Germinal center (tissue), 1 donor: Measurements from ENCODE around the gene GRB10.
"Not testable (repeated sequence)": the region's sequence is repeated elsewhere in the genome, so short reads cannot be mapped to it uniquely, and the experiment has no call there.

ENCODE experiments used
- DNase-seq: peaks from one replicate; pipeline ENCODE4 v3.0.0; 2012; ENCODE audit warnings: mixed read lengths, low spot score

The GRB10 gene

DNA sequence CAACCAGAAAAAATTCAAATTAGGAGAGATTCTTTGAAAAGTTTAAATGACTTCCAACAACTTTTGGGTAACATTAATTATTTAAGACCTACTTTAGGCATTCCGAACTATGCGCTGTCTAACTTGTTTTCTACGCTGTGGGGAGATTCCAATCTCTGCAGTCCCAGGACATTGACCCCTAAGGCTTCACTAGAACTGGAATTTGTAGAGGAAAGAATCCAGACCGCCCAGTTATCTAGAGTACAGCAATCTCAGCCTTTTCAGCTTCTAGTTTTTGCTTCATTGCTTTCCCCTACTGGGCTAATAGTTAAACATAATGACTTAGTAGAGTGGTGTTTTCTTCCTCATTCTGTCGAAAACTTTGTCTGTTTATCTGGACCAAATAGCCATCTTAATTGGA, 202.6 kb downstream of the GRB10 start:
- no peak for DNase-seq

DNA sequence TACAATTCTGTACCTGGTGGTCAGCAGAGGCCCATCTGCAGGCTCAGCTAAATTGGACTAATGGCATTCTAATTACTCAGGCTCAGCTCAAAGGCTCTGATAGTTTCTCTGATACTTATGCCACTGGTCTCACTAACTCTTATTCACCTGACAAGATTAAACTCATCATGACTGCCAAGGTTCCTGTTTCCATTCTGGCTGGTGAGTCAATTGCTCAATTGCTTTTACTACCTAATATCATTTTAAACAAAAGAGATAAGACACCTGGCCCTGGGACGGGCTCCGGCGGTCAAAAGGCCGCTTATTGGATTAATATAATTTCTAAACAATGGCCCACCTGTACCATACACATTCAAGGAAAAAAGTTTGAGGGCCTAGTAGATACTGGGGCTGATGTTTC, 204.6 kb downstream of the GRB10 start:
- not testable (repeated sequence) for DNase-seq

DNA sequence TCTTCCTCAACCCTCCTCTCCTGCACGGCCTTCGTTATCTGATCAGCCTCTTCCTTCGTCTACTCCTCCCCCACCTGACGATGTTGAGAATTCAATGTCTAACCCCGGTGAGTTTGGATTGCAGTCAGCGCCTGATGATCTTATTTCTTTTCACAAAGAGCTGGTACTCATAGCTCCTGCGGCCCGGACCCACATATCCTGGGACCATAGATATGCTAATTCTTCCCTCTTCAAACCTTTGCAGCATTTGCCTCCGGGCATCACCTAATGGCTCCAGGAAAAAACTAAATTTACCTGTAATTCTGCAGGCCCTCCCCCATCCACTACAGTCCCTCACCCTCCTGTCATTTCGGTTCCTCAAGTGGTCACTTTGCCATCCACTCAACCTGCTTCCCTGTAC, 205.1 kb downstream of the GRB10 start:
- DNase-seq = no peak

DNA sequence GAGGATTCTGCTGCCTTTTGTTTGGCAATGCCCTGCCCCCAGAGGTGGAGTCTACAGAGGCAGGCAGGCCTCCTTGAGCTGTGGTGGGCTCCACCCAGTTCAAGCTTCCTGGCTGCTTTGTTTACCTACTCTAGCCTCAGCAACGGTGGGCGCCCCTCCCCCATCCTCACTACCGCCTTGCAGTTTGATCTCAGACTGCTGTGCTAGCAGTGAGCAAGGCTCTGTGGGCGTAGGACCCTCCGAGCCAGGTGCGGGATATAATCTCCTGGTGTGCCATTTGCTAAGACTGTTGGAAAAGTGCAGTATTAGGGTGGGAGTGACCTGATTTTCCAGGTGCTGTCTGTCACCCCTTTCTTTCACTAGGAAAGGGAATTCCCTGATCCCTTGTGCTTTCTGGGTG, 206.3 kb downstream of the GRB10 start:
- not testable (repeated sequence) for DNase-seq

DNA sequence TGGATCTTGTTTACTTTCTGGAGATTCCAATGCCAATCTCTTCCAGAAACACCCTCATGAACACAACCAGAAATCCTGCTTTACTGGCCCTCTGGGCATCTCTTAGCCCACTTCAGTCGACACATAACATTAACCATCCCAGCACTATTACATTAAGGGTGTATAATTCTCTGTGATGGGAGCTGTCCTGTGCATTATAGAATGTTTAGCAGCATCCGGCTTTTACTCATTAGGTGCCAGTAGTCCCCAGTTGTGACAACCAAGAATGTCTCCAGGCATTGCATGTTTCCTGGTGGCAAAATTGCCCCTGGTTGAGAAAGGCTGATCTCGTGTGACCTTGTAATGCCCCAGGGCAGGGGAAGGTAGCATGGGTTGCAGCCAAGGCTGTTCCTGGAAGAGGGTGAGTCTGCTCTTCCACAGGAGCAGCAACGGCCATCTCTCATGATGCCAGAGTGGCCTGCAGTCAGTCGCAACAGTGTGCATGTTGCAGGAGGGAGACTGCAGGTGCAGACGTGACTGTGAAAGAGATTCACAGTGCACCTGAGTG, 214.9 kb downstream of the GRB10 start:
- DNase-seq = no peak

DNA sequence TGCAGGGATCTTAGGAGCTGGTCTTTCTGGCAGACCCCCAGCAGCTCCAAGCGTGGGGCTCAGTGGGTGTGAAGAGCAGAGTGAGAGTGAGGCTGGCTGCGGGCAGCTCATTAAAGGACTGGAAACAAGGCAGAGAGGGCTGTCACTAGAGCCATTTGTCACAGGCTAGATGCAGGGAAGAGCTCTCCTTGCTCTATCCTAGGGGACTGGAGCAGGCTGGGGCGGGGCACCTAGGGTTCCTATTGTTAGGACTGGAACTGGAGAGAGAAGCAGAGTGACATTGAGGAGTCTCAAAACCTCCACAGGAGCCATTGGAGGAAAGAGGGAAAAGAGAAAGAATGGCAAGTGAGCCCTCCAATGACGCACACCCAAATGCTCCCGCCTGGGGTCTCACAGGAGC, 216.7 kb downstream of the GRB10 start:
- no peak for DNase-seq

DNA sequence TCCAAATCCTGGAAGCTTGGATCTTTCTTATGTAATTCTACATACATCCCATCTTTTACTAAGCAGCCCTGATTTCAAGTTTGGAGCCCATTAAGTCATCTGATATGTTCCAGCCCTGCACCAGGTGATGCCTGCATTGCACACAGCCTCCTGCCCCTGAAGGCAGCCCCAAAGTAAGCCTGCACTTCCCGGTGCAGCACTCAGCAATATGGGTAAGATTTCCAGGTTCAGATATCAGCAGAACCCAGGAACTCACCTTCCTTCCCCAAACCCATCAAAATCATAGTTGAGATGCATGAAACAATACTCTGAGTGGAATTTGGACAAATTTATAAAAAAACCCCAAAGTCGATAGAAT, 217.2 kb downstream of the GRB10 start:
- no peak for DNase-seq

DNA sequence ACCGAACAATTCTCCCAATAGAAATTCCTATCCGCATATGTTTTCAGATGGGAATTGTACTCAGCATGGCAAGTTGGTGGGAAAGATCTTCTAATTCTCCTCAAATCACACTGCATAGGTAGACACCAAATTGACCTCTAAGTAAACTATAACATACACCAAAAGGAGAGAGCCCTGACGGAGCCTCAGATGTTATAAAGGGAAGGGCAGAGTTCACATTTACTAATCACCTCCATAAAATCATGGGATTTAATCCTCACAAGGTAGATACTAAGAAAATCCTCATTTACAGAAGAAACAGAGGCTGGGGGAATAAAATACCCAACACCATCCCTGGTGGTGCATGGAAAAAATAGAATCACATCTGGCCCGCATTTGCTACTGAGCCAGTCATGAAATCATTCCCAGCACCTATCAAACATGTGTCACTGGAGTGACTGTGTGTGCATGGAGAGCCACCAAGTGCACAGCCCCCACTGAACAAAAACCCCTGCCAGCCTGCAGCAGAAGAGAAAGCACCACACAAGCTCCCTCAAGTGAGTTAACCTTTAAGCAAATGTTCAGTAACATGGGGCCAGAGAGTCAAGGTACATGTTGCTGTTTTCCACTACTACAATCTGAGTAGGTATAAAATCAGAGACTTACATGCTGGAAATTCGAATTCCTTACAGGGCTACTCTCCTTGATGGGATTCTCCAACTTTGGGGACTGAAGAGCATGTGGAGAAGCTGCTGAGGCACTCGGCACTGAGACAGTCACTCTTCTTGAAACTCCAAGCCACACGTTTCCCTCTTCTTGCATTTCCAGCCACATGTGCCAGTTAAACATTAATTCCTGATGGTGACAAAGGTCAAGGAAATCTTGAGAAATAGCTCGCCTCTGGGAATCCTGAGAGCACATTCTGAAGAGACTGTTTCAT, 217.8 kb downstream of the GRB10 start, which contains the start of gene DDC:
Gene DDC, minus strand, starts transcription at position 766 of the 919 bp plus-strand sequence. CDS start 21,320 bp downstream, outside the sequence.
- no peak for DNase-seq

DNA sequence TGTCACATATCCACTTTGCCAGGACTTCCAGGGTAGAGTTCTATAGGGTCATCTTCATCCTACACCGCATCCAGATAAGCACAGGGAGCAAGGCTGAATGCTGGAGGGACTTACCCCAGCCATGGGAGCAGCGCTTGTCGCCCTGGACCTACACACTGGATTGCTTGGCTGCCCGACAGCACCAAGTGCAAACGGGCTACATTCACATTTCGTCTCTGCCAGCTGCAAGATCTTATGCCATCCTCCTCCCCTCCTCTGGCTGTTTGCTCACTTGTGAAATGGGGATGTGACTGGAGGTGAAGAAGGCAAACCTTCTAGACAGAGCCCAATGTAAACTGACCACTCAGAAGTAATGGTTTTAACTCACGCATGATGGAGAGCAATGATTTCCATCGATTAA, 218.5 kb downstream of the GRB10 start:
- DNase-seq = no peak

DNA sequence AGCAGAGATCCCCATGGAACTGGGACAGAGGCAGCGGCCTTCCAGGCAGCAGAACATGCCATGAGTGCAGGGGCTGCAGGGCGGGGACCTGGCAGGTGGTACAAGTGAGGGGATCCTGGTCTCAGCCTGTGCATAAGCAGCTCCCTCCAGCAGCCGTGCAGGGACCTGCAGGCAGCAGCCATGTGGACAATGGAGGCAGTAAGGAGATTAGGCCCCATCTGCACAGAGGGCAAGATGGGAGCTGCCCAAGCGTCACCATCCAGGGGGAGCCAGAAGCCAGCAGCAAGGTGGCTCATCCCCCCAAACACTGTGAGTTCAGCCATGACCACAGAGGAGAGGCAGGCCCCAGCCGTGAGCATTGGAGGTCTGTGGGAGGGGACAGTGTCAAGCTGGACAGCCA, 220.6 kb downstream of the GRB10 start:
- no peak for DNase-seq

DNA sequence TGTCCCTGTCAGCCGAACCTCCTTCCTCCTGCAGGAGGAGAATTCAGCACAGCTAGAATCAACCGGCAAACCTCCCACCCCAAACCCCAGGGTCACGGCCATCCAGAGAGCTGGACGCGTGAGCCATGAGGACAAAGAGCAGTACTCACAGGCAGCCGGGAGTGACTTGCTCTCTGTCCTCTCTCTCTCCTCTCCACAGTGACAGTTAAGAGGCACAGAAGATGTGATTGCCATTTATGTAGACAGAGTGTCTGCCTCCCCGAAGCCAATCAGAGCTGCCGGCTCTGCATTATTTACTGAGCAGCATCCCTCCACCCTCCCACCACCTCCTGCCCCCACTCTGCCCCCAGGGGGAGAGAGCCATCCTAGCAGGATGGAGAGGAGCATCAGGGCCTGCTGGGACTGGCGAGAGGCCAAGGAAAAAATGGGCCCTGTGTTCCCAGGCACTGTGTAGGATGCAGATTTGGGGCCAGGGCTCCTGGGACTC, 221.8 kb downstream of the GRB10 start:
- DNase-seq = no peak

DNA sequence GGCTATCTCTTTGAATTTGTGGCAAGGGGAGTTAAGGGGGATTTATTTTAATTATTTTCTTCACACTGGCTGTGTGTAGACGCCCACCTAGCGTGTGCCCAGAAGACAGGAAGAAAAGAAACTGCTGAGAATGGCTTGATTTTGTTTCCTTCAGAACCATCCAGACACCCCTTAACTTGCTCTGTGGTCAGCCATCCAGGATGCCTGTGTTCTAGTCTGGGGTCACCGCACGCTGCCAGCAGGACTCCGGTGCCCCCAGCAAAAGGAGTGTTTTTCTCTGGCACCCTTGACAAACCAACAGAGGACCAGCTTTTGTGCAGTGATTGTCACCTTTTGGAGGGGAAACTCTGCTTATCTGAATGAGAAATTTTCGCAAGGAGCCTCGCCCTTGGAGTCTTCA, 222.8 kb downstream of the GRB10 start:
- DNase-seq = no peak

DNA sequence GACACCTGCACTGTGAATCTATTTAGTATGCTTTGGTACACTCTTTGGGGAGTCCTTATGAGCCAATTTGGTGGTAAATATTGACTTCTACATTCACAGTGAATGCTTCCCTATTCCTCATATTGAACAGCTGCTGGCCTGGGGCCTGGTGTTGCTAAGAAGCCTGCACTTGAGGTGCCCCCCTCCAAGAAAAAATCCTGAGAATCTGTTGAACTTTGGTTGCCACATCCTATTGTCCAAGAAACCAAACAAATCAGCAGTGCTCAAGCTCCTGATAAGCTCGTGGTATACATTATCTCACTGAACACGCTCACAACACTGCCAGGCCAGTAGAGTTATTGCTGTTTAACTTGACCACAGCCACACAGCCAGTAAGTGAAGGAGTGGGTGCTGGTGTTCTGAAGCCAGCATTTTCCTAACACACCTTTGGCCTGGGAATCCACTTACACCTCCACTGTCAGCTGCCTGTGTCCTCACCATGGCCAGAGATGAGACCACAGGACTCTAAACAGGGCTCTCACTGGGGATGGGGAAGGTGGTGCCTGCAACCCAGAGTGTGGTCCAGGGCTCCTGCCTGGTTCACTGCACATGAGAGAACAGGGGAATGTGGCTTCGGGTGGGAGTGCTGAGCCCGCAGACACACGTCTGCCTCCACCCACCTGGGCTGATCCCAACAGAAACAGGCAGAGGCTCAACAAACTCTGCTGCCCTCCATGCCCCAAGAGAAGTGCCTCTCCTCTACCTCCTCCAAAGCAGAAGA, 224.2 kb downstream of the GRB10 start:
- no peak for DNase-seq

DNA sequence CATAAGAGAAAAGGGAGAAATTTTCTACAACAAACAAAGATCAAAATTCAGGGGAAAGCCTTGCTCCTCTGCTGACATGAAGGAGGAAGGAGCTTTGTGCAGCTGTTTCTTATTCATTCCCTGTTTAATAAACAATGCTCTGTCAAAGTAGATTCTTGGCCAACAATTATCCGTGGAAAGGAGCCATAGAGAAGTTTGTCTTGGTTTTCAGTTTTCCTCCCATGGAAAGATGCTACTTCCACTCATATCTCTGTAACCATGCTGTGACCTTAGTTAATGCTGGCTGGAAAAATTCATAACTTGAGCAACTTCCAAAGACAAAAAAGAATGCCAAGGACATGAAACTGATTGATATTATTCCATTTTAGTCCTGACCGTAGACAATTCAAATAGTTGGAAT, 225.6 kb downstream of the GRB10 start:
- no peak for DNase-seq

DNA sequence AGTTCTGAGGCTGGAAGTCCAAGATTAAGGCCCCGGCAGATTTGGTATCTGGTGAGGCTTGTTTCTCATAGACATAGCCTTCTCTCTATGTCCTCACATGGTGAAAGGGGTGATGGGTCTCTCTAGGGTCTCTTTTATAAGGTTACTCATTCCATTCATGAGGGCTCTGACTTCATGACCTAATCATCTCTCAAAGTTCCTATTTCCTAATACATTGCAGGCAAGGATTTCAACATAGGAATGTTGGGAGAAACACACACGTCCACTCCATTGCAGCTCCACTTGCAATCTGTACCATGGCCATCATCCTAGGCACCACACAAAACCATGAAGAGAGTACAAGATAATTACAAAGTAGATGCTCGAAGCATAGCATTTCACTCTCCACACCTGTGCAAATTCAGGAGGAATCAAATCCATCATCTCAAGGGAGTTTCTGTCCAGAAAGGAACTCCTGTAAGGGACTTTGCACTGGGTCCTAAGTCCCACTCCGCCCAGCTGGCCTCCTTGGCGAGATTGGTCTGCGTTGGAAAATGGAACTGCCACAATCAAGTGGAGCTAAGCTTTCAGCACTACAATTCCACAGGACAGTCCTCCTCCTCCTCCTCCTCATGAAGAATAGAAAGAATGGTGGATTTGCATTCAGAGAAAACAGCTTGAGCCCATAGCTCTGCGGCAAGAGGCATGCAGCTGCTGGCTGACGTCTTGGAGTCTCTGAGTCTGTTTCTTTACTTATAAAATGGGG, 226.3 kb downstream of the GRB10 start:
- DNase-seq = no peak

DNA sequence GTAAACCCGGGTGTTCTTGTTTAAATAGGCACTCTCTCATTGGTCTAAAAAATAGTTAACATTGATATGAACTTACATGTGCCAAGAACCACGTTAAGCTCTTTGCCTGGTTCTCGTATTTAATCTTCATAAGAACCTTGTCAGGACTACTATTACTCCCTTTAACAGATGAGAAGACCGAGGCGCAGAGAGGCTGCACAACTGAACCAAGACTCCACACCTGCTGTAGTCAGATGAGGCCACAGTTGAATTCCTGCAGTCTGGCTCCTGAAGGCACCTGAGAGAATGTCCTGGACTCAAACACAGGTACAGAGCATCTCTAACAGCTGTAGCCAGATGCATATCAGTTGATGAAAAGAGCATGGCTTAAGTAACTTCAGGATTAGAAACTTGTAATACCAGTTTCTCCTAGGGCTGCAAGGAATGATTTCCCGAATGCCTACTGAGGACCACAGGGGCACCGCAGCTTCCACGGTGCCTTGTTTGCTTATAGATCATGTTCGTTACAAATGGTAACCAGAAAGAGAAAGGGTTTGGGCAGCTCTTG, 227.0 kb downstream of the GRB10 start:
- DNase-seq = no peak

DNA sequence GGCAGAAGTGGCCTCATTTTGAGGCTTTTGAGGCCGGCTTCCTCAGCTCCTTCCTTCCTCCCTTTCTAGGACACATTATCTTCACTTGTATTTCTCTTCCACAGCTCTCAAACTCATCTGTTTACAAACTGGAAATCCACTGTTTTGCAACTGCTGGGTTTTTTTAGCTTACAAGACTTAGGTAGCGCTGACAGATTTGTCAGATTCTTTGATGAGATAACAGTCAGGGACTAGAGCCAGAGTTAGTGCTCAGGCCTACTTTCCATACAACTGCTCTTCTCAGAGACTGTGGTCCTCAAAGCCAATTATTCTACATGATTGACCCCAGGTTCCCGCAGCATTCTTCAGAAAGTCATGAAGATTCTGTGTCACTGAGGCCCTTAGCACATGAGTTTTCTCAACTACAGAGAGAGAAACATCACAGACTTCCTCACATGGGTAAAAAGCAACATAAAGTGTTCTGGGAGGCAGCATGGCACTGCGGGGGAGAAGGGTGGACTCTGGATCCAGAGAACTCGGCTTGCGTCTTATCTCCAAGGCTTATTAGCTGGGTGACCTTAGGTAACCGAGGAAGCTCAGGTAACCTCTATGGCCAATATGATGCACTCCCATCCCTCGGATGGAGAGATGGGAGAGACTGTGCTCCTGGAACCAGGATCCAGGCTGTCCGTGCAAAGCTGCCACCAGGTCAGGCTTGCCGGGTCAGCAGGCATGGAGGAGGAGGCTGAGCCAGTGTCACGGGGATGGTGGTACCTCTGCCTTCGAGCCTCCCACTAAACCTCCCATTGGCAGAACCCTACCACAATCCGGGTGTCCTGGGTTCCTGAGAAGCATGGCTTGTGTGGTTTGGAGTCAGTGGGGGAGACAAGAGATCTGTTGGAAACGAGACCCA, 228.0 kb downstream of the GRB10 start:
- no peak for DNase-seq

DNA sequence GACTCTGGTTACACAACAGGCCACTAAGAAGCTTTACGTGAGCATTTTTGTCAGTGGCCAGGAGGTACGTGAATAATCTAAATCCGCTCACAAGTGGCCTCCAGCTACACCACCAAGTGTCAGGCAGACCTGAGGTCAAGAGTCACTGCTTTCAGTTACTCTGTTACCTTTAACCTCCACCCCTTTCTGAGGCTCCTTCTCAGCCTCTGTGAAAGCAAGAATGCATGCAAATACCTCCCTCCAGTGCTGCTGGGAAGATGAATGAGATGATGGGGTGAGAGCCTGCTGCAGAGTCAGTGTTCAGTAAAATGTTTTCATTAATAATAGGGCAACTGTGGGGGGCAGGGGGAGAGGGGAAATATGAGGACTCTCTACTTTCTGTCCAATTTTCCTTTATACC, 228.7 kb downstream of the GRB10 start:
- DNase-seq = no peak

DNA sequence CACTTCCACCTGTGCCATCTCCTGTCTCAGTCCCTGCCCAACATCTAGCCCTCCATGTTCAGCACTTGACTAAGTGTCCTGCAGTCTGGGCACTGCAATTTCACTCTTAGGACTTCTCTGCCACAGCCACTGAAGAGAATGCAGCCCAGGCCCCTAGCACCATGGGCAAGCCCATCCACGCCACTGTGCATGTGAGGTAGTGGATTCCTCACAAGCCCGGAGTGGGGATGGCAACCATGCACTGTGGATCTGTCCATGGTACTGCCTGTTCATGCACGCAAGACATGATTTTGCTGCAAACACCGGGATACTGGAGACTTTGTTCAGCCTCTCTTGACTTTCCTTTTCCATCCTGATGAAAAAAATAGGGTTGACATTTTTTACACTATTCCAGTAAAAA, 229.8 kb downstream of the GRB10 start:
- DNase-seq = no peak

DNA sequence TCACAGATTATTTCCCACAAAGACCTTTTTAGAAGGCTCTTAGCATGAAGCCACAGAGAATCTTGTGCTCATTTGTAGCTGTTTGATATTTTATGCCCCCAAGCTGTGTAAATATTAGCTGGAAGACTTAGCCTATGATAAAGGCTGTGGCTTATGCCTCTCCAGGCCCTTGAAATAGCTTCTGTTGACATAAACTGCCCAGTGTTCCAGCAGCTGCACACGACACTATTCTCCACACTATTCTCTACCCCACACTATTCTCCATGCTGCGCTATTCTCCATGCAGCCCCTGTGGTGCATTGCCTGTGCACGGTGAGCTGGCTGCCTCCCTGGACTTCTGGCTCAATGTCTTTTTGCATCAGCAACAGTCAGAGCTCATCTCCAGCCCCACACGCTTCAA, 230.6 kb downstream of the GRB10 start:
- no peak for DNase-seq

DNA sequence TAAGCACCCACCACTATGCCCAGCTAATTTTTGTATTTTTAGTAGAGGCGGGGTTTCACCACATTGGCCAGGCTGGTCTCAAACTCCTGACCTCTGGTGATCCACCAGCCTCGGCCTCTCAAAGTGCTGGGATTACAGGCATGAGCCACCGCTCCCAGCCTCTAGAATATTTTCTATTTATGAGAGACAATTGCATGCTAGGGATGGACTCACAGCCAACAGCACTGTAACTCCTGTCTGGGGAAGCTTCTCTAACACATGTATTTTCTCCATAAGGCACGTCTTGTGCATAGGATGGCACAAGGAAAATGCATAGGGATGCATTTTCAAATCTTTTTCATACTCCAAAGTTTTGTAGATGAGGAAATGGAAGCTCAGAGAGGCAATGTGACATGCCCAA, 237.1 kb downstream of the GRB10 start:
- DNase-seq = not testable (repeated sequence)
